Stimulated activated CD8-positive, alpha-beta memory T cell treated with anti-CD3 and anti-CD28 coated beads, Interleukin-12 subunit alpha, Interleukin-12 subunit beta, amount 100 ng/mL, for 24 hours (primary cell): Measurements from ENCODE around the gene EYS.

Source experiments
- DNase-seq: peaks from one replicate; pipeline ENCODE4 v3.0.0-alpha.2; 2020; ENCODE audit errors: extremely low read depth

The EYS gene

GRCh38 chr6:63672582-63673129 lies 2034.4 kb downstream of the EYS start:
- DNase-seq, result no peak

- no peak for DNase-seq
These were observed 2035.8 kb downstream of the EYS start for GRCh38 chr6:63671098-63671754.
